CD4-positive, alpha-beta T cell treated with Interleukin-21 for 1 hour (primary cell): ENCODE results near the gene OCIAD2.
"Not testable (repeated sequence)": the region's sequence is repeated elsewhere in the genome, so short reads cannot be mapped to it uniquely, and the experiment has no call there.

Experiments
- DNase-seq: peaks from one replicate; pipeline ENCODE4 v3.0.0-alpha.2; 2020

Gene OCIAD2

DNA sequence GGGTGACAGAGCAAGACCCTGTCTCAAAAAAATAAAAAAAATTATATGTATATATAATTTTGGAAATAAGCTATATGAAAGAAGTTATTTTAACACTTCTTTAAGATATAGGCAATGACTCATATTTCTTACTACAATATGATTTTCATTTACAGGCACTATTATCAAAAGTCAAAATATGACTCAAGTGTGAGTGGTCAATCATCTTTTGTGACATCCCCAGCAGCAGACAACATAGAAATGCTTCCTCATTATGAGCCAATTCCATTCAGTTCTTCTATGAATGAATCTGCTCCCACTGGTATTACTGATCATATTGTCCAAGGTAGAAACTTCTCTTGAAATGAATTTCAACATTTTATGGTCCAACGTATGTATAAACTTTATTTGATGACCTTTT, 54.9 kb downstream of the OCIAD2 start:
- no peak for DNase-seq

DNA sequence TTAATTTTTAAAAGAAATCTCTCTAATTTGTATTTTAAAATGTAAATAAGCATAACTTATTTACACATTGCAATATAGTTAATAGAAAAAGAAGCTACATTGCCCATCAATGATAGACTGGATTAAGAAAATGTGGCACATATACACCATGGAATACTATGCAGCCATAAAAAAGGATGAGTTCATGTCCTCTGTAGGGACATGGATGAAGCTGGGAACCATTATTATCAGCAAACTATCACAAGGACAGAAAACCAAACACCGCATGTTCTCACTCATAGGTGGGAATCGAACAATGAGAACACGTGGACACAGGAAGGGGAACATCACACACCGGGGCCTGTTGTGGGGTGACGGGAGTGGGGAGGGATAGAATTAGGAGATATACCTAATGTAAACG, 57.8 kb downstream of the OCIAD2 start:
- DNase-seq, result not testable (repeated sequence)

DNA sequence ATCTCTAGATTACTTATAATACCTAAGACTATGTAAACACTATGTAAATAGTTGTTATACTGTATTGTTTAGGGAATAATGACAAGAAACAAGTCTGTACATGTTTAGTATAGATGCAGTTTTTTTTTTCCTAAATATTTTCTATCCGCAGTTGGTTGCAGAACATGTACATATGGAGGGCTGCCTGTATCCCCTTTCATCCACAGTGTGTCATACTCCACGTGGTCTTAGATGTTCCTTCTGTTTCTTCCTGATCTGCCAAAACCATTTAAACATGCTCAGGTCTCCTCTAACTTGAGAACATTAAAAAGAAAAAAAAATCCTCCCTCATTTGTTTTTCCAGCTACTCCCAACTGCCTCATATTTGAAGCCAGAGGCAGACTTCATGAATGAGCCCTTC, 61.7 kb downstream of the OCIAD2 start:
- DNase-seq, result no peak

DNA sequence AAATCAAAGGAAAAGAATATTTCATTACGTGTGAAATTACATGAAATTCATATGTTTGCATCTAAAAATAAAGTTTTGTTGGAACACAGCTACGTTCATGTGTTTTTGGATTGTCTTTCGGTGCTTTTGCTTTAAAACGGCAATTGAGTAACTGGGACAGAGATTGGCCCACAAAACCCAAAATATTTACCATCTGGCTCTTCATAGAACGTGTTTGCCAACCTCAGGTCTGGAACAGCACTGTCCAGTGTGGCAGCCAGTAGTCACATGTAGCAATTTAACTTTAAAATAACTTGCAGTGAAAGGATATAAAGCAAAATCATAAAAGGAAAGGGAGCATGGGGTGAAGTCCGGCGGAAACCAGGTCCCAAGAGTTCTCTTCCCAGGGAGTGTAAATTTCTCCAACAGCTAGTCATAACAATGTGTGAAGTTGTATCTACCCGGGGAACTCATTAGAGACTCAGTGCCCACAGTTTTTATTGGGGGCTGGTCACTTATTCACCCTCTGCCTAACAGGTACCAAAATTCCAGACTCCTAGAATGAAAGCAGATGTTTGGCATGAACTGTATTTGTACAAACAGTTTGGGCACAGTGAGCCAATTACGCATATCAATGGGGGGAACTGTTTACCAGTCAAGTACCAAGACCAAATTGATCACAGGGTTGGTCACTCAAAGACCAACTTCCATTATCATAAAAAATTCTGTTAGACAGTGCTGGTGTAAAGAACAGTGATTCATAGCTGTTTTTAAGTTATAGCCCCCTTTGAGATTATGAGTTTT, 65.3 kb downstream of the OCIAD2 start:
- no peak for DNase-seq

DNA sequence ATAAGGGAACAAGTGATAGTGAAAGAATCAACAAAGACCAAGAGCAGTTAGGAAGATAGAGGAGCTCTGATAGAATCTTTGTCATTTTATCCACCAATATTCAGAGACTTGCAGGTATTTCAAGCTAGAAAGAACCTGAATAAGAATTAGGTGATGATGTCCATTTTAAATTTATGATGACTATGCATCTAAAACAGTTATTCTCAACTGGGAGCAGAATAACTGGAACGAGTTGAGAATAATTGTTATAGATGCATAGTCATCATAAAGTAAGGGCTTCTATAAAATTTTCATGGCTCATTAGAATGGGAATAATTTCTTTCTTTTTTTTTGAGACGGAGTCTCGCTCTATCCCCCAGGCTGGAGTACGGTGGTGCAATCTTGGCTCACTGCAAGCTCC, 69.9 kb downstream of the OCIAD2 start:
- DNase-seq, result no peak
